ENCODE measurements around the gene SIGLEC11.

- TF ChIP-seq ATF3 (CRISPR knock-in tag; IDR thresholded peaks at IDR 0.05): no peak
- no peak for TF ChIP-seq POLR2A (IDR thresholded peaks at IDR 0.05; ENCODE audit: insufficient read depth in 1 of 2, low read depth in 2 of 2, low read length in 2 of 2)
- no peak for TF ChIP-seq HOXA7 (CRISPR knock-in tag; IDR thresholded peaks at IDR 0.05)
- TF ChIP-seq PAF1 (CRISPR knock-in tag; IDR thresholded peaks at IDR 0.05): no peak
- no peak for TF ChIP-seq PHF8 (CRISPR knock-in tag; IDR thresholded peaks at IDR 0.05)
- no peak for TF ChIP-seq NR2C2 (CRISPR knock-in tag; IDR thresholded peaks at IDR 0.05; ENCODE audit: borderline replicate concordance)
- no peak for TF ChIP-seq TFAP4 (IDR thresholded peaks at IDR 0.05; ENCODE audit: borderline replicate concordance, low read depth)
- TF ChIP-seq CTCF (CRISPR knock-in tag; IDR thresholded peaks at IDR 0.05): no peak
- TF ChIP-seq FOXO4 (CRISPR knock-in tag; conservative IDR thresholded peaks at IDR 0.05): no peak
Measured at GRCh38 chr19:50000038-50000840, 39.3 kb upstream of the SIGLEC11 start.
